Pancreas (tissue), 10 donors: ENCODE results near the gene ROBO1. TPM values are rescaled to one million over a fixed set of nuclear protein-coding genes. Genes with fewer than 3 reads are reported as not detected.

Experiments
- ATAC-seq, 4 donors: fragments of 200-7000 bp; cut with Tn5 transposase; one replicate each; pipeline versions ENCODE4 v1.8.0 to v1.9.1; 2020; ENCODE audit warnings: mild to moderate bottlenecking in 4 of 4, moderate library complexity in 4 of 4
- DNase-seq, 6 donors: peaks; one replicate each; pipeline ENCODE4 v3.0.0-alpha.2; 2020
- FAIRE-seq: peaks from 2 replicates; lab custom pipeline; 2012; peaks lifted over from hg19 to GRCh38; lab: Jason Lieb, UNC
- H3K27ac ChIP-seq, 4 donors: fragments of 200-600 bp; sonication (generic); 1 replicate in 3 of 4; 2 replicates in 1 of 4; pipeline versions ENCODE4 v1.5.0 to v1.8.0; 2020
- H3K27me3 ChIP-seq, 4 donors: fragments of 200-600 bp; one replicate each; pipeline ENCODE4 v1.8.0; 2021
- H3K36me3 ChIP-seq, 3 donors: fragments of 200-600 bp; sonication (generic) in 1 of 3; one replicate each; pipeline versions ENCODE4 v1.5.0 to v1.8.0; 2020 to 2021
- H3K4me1 ChIP-seq, 3 donors: fragments of 200-600 bp; one replicate each; pipeline ENCODE4 v1.8.0; 2021
- H3K4me3 ChIP-seq, 4 donors: fragments of 200-600 bp; sonication (generic) in 2 of 4; one replicate each; pipeline versions ENCODE4 v1.5.0 to v1.8.0; 2020 to 2021
- H3K9me3 ChIP-seq, 4 donors: fragments of 200-600 bp; one replicate each; pipeline ENCODE4 v1.8.0; 2021
- CTCF ChIP-seq, 4 donors: fragments of 200-600 bp; sonication (generic) in 3 of 4; IDR thresholded peaks; one replicate each; pipeline versions ENCODE4 v1.5.0 to v1.8.0; 2021; ENCODE audit warnings: antibody characterized with exemption in 4 of 4
- WGBS, 2 donors: extraction: QIAGEN DNeasy Blood & Tissue Kit; methylation state at CpG; one replicate each; pipeline ENCODE4 v1.1.7; 2013; 5-methylcytosine and 5-hydroxymethylcytosine counted together
- intact Hi-C, 3 donors: fragments of 100-400 bp; cut with DNase I; formaldehyde crosslinking; loops; one replicate each; pipeline versions ENCODE4 v1.11.1 to v1.14.2; 2022
- polyA plus RNA-seq, 2 donors: library from polyadenylated mRNA; stranded (reverse); fragments of 200-250 nt; gene quantifications; one replicate each; pipeline ENCODE4 v1.2.3, GENCODE V29; 2013
- total RNA-seq, 6 donors: library from RNA; stranded (reverse); fragmentation: NEBNext Ultra II Directional in 4 of 6; extraction: Animal tissue kit (Norgen Biotek cat#: 25700) in 4 of 6; gene quantifications; one replicate each; pipeline versions ENCODE4 v1.2.1 to v1.2.4, GENCODE V29; 2021 to 2023
- donor health status: healthy with polysubstance abuse.
- donor health status: DM: no; HTN: no; CAD: no; lungs with moderate emphysema.
- donor health status: DM: no; HTN: no; CAD: no.
- donor health status: control.
- donor health status: control.
- donor health status: Bipolar disorder and iron deficiency.
- donor health status: DM: yes; HTN: yes; CAD: no.
- donor health status: DM: no; HTN: no; CAD: no.
- donor health status: DM: no; HTN: no; CAD: no.
- donor health status: DM: yes; HTN: yes; CAD: no.

The ROBO1 gene
- total and polyA plus RNA-seq, 8 donors = 0.51 to 8.5 (median 2.8) TPM

- Histone ChIP-seq H3K27ac (no peak overlapping the region), H3K9me3 (no peaks in the 10 kb centered on the region), H3K4me1 (no peaks in the 10 kb centered on the region), H3K36me3 (no peaks in the 10 kb centered on the region), H3K4me3 (no peak overlapping the region), H3K27me3 (no peaks in the 10 kb centered on the region)
- DNase-seq = no peak
- WGBS, 2 donors = 48 to 61% methylated on average over 1 of the region's 1 CpG
- ATAC-seq = no peak
- no peak for TF ChIP-seq CTCF (IDR thresholded peaks at IDR 0.05)
- no peak for FAIRE-seq
- intact Hi-C loops = no loop called here
These were observed 161.4 kb downstream of the ROBO1 start for GRCh38 chr3:79606414-79606813.

- TF ChIP-seq CTCF (IDR thresholded peaks at IDR 0.05) = no peak
- Histone ChIP-seq H3K4me3 (no peak overlapping the region), H3K27me3 (no peaks in the 10 kb centered on the region), H3K9me3 (no peaks in the 10 kb centered on the region), H3K4me1 (no peaks in the 10 kb centered on the region), H3K36me3 (no peaks in the 10 kb centered on the region), H3K27ac (no peak overlapping the region)
- intact Hi-C loops = no loop called here
- ATAC-seq = no peak
- 11 to 17% methylated on average over 2 of the region's 2 CpGs for WGBS, 2 donors
- no peak for DNase-seq
- no peak for FAIRE-seq
These were observed 163.1 kb downstream of the ROBO1 start for GRCh38 chr3:79604681-79605080.

- no peak overlapping the region for H3K4me3 ChIP-seq
- no peaks in the 10 kb centered on the region for H3K27me3 ChIP-seq
- H3K4me1 ChIP-seq = no peaks in the 10 kb centered on the region
- no peak overlapping the region for H3K27ac ChIP-seq
- TF ChIP-seq CTCF (IDR thresholded peaks at IDR 0.05) = no peak
- intact Hi-C loops = no loop called here
- H3K36me3 ChIP-seq = no peaks in the 10 kb centered on the region
- ATAC-seq (no peak), DNase-seq (no peak), FAIRE-seq (no peak)
- no peaks in the 10 kb centered on the region for H3K9me3 ChIP-seq
These were observed 165.4 kb downstream of the ROBO1 start for GRCh38 chr3:79602385-79602784.

GRCh38 chr3:79598594-79598993, 169.2 kb downstream of the ROBO1 start:
- Histone ChIP-seq H3K9me3 (no peaks in the 10 kb centered on the region), H3K4me1 (no peaks in the 10 kb centered on the region), H3K27ac (no peak overlapping the region), H3K4me3 (no peak overlapping the region), H3K27me3 (no peaks in the 10 kb centered on the region), H3K36me3 (no peaks in the 10 kb centered on the region)
- FAIRE-seq (no peak), DNase-seq (peak in 2 of 6 donors; percentile 23 to 33), ATAC-seq (no peak)
- TF ChIP-seq CTCF (IDR thresholded peaks at IDR 0.05) = no peak
- intact Hi-C loops = no loop called here
- 33 to 36% methylated on average over 1 of the region's 1 CpG for WGBS, 2 donors

GRCh38 chr3:79597709-79598108, 170.1 kb downstream of the ROBO1 start:
- no peaks in the 10 kb centered on the region for H3K9me3 ChIP-seq
- DNase-seq (no peak), FAIRE-seq (no peak), ATAC-seq (no peak)
- no peaks in the 10 kb centered on the region for H3K4me1 ChIP-seq
- H3K27ac ChIP-seq = no peak overlapping the region
- WGBS, 2 donors = 50 to 53% methylated on average over 2 of the region's 2 CpGs
- H3K36me3 ChIP-seq = no peaks in the 10 kb centered on the region
- no peaks in the 10 kb centered on the region for H3K27me3 ChIP-seq
- intact Hi-C loops = no loop called here
- H3K4me3 ChIP-seq = no peak overlapping the region
- TF ChIP-seq CTCF (IDR thresholded peaks at IDR 0.05) = no peak
